Measurements from ENCODE around the gene KASH5.

DNA sequence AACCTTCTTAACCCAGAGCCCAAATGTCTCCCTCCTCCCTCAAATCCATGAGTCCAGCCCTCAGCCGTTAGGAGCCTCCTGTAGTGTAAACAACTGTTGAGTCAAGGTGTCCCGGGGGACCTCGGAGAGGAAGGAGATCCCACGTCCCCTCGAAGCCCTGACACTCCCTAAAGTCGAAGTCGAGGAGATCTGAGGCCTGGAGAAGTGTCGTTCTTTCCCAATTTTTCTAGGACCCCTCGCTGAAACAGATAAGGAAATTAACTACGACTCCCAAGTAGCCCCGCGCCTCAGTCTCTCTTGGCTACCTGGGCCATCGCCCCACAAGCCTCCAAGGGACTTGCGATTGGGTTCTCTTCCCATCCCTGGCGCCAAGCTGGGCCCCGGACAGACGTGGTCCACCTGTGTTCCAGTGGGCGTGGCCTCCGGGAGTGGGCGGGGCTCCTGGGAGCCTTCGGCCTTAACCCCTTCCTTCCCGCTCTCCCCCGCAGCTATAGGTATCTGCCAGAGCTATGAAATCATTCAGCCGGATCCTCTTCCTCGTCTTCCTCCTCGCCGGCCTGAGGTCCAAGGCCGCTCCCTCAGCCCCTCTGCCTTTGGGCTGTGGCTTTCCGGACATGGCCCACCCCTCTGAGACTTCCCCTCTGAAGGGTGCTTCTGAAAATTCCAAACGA lies 38.0 kb downstream of the KASH5 start:
- TF ChIP-seq, protein P1, sequence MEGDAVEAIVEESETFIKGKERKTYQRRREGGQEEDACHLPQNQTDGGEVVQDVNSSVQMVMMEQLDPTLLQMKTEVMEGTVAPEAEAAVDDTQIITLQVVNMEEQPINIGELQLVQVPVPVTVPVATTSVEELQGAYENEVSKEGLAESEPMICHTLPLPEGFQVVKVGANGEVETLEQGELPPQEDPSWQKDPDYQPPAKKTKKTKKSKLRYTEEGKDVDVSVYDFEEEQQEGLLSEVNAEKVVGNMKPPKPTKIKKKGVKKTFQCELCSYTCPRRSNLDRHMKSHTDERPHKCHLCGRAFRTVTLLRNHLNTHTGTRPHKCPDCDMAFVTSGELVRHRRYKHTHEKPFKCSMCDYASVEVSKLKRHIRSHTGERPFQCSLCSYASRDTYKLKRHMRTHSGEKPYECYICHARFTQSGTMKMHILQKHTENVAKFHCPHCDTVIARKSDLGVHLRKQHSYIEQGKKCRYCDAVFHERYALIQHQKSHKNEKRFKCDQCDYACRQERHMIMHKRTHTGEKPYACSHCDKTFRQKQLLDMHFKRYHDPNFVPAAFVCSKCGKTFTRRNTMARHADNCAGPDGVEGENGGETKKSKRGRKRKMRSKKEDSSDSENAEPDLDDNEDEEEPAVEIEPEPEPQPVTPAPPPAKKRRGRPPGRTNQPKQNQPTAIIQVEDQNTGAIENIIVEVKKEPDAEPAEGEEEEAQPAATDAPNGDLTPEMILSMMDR (IDR thresholded peaks at IDR 0.05; ENCODE audit: low read depth, low read length, poor library complexity, severe bottlenecking), result no peak
- no peak for TF ChIP-seq EZH2phosphoT487 (IDR thresholded peaks at IDR 0.05; ENCODE audit: borderline replicate concordance, low read length)

Data from DOHH2 (cell line).